COR-L47 (cell line): ENCODE data around the gene ADGRG1.

Source experiments
- DNase-seq: peaks from one replicate; lab custom pipeline; 2025; lab: John Stamatoyannopoulos, UW

ADGRG1 gene

DNA sequence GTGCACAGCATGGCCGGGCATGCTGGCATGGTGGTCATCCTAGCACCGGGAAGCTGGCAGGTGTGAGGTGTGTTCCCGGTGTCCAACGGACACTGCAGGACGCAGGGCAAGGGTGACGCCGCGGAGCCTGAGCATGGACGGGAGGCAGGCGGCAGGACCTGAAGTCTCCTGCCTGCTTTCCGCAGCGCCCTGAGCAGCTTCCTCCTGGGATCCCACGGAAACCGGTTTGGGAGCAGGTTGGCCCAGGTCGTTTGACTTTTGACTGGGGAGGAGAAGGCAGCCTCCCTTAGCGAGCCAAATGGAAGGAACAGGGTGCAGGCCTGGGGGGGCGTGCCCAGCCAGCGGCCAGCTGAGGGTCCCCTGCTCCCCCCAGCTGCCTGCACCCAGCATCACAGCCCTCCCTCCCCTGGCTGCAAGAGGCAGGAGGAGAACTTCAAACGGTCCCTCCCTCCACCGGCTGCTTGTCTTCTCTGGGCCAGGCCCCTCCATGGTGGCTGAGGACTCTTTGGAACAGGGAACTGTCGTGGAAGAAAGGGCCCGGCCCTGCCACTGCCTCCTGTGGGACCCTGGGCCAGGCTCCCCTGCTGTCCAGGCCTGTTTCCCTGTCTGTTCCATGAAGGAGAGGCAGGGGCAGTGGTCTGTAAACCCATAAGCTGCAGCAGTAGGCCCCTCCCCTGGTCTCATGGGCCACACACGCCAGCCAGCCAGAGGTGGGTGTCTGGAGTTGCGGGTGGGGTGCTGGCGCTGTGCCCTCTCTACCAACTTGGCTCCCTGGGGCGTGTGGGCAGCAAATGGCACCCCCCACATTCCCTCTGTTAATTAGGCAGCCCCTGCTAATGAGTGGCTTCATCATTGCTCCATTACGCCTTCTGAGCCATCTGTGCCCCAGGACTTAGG, 7.8 kb upstream of the ADGRG1 start:
- DNase-seq, result peak; percentile 46

DNA sequence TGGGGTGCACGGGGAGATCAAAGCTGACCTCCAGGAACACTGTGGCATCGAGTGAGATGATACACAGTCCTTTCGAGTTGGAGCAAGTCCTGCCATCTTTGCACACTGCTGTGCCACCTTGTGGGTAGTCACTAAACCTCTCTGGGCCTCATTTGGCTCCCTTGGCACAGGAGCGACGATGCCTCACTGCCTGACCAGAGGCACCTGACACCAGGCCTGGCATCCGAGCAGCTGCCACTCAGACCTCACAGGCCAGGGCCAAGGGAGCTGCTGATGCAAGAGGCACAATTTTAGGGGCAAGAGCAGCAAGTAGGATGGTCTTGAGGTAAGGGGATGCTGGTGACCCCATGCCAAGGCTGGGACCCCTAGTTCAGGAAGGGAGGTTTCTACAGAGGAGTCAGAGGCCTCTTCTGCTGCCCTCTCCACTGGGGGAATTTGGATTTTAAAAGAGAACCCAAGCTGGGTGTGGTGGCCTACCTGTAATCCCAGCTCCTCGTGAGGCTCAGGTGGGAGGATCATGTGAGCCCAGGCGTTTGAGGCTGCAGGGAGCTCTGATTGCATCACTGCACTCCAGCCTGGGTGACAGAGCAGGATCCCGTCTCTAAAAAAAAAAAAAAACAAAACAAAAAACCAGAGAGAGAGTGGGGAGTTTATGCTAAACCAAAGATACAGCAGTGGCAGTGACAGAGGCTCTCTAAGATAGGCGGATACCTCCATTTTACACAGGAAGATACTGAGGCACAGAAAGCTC, 6.7 kb upstream of the ADGRG1 start:
- DNase-seq, result no peak

DNA sequence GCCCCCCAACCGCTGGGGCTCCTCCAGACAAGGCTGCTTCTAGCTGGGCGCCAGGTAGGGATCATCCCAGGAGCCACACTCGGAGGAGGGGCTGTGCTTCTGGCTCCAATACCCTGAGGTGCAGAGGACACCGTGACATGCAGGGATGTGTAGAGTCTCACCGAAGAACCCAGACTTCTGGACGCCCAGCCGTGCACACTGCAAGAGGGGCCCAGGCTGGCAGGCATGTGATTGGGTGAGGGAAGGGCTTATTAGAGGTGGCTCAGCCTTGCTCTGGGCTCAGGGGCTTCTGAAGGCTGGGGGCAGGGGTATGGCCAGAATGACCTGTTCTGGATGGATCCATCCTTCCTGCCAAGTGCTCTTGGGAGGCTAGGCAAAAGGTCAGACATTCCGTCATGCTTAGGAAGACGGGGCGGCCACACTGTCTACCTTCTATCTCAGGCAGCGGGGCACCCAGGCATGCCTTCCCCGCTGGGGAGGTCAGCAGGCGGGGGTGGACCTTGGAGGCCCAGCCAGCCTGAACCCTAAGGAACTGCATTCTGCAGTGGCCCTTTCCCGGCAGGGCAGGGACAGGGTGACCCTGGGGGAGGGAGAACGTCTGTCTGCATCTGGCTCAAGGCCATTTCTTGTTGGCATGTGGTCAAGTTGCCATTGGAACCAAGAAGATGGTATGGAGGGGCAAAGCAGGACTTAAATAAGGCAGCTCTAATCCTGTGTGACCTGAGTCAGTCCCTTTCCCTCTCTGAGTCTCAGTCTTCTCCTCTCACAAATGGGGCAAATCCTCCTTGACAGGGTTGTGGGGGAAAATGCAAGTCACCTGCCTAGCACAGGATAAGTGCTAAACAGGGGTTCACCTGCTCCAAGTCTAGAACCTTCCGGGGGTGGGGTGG, 5.8 kb upstream of the ADGRG1 start:
- DNase-seq, result no peak

DNA sequence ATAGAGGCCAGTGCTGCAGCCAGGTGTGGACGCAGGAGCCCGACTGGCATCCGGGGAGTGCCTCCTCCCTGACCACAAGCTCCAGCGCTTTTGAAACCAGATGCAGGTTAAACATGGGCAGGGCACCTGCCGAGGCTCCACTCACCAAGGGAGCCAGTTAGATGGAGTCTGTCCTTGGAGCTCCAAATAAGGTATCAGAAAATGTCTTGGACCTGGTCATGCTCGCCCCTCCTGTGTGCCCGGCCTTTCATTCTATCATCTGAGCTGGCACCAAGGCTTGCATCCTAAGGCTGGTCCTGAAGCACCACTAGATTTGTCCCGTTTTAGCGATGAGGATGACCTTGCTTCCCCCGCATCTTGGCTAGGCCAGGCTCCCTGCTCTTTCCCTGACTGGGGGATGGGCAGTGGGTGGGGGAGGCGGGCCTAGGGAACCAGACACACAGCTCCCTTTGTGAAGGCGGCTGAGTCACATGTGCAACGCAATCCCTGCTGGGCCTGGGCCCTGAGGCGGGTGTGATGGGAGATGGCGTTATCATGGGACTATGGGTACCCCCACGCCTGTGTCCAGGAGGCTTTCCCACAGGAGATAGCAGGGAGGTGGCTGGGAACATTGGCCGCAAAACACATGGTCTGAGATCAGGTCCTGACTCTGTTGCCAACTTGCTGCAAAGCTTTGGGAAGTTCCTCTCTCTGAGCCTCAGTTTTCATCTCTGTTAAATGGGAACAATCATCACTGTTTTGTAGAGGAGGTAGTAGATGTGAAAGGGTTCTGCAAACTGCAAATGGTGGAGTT, 5.0 kb upstream of the ADGRG1 start:
- DNase-seq, result peak; percentile 8

DNA sequence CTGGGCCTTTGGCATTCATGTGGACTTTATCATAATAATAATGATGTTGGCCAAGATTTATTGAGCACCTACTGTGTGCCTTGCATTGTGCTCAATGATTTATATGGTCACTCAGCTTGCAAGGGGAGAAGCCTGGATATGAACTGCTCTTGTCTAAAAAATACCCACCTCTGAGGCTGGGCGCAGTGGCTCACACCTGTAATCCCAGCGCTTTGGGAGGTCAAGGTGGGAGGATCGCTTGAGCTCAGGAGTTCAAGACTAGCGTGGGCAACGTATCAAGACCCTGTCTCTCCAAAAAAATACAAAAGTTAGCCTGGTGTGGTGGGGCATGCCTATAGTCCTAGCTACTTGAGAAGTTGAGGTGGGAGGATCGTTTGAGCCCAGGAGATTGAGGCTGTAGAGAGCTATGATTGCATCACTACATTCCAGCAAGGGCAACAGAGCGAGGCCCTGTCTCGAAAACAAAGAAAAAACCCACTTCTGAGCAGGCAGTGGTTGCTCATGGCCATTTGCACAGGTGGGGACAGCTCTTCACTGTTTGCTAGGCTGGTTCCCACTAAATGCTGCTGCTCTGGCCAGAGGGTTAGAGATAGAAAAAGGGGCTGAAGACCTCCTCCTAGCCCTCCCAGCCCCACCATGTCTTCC, 4.3 kb upstream of the ADGRG1 start:
- DNase-seq, result no peak

DNA sequence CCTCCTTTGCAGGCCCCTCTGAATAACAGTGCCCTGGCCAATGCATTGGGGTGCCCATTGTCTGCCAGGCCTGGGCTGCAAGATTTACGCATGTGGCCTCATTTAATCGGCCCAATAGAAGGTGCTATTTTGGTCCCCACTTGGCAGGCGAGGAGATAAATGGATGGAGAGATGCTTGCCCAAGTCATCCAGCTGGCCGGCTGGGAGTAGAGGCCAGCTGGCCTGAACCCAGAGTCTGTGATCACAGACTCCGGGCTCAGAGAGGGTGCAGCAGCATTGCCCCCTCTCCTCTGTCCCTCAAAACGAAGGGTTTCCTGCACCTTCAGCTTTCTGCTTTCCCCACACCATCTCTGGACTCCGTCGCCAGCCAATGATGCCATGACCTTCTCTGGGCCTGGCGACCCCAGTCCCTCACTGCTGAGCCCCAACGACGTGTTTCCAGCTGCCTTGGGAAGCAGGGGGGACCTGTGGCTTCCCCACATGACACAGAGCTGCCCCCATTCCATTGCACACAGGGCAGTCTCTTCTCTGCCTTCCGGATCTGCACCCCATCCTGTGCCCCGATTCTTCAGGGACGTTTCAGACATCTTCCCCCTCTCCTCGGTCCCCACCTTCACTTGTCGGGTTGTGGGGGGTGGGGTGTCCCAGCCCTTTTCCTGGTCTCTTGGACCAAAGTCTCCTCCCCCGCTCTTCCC, 3.5 kb upstream of the ADGRG1 start:
- DNase-seq, result no peak

DNA sequence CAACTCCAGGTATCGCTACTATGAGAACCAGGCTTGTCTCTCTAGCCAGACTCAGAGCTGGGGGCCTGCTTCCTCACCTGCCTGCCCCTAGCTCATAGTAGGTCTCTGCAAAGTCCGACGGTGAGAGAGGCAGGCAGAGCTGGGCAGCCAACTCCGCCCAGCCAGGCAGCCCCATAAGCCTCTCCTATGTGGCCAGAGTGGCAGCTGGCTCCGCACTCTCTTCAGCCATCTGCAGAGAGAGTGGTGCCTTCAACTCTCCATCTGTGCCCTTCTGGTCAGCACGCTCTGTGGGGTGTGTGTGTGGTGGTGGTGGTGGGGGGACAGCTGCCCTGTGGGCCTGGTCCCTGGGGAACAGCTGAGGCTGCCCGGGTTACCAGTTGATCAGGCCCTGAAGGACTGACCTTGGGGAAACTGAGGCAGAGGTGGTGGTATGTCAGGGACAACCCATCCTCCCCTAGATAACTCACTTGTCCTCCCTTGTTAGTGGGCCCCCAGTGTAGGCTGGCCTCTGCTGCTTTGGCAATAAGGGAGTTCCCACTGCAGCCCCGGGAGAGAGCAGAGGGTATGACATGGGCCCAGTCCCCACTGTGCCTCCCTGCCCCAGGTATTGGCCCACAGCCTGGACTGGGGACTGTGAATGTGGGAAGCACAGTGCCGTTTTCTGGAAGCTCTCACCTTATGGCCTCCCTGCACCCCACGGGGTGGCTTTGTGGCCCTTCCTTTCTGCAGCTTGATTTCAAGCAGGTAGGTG, 1.8 kb upstream of the ADGRG1 start:
- DNase-seq, result no peak

DNA sequence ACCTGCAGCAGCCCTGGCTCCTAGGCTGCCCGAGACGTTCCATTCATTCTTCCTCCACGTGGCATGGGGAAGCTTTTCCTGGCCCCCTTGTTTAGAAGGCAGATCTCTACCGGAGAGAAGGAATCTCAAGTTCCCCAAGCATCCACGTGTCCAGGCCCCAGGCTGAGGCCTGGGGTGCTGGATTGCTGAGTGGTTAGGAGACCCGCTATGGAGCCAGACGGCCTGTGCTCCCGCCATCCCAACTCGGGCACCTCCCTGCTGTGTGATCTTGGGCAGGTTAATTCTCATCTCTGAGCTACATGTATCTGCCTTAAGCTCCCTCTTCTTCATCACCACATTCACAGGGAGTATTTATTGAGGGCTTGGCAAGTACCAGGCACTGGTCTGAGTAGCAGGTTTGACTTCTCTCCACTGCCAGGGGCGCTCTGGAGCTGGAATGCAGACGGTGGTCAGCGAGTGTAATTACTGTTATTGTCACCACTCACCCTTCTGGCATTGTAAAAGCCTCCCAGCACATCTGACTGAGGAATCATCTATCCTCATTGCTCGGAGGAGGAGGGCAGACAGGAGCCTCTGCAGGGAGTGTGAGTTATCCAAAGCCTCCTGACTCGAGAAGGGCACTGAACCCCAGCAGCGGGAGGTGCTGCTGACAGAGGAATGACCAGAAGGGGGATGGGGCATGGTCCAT, 1.1 kb upstream of the ADGRG1 start:
- DNase-seq, result no peak

DNA sequence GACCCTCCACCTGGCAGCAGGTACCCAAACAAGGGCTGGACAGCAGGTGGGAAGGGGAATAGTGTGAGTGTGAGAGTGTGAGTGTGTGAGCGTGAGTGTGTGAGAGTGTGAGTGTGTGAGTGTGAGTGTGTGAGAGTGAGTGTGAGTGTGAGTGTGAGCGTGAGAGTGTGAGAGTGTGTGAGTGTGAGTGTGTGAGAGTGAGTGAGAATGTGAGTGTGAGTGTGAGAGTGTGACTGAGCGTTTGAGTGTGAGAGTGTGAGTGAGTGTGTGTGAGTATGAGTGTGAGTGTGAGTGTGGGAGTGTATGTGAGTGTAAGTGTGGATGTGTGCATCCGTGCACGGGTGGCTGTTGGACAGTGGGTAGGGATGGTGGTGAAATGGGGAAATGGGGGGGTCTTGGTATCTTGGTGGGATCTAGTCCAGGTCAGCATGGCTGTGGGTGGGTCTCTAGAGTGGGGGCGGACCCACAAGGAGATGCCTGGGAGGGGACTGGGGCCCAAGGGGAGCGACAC, 408 bp downstream of the ADGRG1 start:
- no peak for DNase-seq

DNA sequence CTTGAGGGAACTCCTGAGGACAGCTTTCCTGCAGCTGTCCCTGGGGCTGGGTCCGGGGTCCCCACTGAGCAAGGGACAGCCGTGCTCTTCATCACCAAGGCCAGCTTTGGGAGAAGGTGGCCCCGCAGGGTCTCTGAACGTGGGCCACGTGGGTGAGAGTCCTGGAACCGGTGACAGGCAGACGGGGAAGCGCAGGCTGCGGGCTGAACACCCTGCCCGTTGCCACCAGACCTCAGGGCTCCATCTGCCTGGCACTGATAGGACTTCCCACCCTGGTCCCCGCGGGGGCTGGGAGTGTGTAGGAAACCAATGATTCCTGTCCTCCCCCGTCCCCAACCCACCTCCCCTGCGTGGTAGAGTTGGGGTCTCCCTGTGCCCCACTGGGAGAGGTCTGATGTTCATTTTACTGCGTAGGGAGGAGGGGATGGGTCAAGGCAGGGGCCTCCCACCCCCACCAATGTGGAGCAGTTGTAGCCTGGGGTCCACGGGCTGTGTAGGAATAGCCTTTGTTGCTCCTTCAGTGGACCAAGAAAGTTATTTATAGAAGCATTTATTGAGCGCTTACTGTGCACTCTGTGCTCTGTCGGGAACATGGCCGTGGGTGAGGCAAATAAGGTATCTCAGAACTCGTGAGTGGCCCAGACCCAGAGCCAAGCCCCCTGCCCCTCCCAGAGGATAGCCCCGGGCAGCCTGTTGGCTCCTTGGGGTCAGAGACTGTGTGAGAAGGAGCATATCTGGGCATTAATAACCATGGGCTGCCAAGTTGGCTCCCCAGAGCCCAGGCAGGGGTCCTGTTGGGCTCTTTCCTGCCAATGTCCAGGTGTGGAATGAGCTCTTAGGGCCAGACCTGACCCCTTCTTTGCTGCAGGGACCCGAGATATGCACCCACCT, 1.3 kb downstream of the ADGRG1 start:
- no peak for DNase-seq

DNA sequence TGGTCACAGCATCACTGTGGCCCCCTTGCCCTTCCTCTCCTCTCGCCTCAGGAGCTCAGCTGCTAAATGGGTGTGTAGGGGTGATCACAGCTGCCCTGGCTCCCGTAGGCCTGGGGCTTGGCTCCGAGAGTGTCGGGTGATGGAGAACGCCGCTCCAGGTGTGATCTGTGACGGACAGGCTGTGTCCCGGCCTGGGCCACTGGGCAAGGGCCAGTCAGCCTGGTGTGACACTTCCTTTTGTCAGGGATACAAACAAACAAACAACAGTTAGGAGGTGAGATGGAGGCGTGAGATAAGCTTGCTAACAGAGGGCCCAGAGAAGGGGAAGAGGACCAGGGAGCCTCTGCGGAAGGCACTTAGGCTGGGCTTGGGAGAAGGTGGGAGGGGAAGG, 2.0 kb downstream of the ADGRG1 start:
- DNase-seq, result no peak

DNA sequence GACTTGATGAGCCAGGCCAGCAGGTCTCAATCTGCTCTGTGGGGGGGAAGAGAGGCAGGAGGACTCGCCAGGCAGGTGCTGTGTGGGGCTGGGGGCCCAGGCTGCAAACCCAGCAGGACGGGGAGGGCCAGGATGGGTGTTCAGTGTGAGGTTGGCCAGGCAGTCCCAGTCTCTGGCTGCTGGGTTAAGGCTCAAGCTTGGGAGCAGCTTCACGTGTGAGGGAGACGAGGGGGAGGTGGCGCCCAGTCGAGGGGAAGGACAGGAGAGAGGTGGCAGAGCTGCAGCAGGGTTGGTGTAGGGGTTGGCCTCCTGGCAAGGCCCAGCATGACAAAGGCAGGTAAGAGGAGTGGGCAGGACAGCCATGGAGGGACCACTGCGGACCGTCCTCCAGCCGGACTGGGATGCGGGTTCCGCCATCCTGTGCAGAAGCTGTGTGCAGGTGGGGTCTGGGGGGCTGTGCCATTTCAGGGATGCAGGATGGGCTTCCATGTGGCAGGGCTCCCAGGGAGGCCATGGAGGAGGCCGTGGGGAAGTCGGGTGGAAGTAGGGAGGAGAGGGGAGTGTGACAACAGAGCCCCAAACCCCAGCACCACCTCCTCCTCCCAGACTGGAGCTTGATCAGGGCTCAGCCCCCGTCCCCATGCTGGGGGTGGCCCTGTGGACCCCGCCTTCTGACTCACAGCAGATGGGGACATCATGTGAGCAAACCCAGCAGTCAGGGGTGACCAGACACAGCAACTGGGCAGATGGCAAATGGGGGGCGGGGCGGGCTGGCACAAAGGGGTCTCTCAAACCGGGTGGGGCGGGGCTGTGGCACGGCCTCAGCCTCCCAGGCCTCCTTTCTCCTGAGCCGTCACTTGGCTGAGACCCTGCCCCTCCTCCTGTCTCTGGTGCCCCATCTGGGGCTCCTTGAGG, 2.8 kb downstream of the ADGRG1 start:
- no peak for DNase-seq

DNA sequence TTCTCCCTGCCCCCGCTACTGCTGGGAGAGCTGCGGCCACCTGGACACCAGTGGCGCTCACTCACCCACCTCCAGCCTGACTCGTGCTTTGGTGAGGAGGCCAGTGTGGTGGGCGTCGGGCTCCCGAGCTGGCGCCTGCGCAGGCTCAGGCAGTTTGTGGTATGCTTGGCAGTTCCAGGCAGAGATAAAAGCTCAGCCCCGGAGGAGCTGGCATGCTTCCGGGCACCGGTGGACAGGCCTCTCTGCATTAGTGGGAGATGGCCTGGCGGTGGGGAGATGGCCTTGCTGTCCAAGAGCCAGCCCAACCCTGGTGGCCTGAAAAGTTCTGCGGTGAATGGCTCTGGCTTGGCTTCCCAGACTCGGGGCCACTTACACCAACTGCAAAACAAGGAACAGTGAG, 4.1 kb downstream of the ADGRG1 start:
- DNase-seq, result no peak

DNA sequence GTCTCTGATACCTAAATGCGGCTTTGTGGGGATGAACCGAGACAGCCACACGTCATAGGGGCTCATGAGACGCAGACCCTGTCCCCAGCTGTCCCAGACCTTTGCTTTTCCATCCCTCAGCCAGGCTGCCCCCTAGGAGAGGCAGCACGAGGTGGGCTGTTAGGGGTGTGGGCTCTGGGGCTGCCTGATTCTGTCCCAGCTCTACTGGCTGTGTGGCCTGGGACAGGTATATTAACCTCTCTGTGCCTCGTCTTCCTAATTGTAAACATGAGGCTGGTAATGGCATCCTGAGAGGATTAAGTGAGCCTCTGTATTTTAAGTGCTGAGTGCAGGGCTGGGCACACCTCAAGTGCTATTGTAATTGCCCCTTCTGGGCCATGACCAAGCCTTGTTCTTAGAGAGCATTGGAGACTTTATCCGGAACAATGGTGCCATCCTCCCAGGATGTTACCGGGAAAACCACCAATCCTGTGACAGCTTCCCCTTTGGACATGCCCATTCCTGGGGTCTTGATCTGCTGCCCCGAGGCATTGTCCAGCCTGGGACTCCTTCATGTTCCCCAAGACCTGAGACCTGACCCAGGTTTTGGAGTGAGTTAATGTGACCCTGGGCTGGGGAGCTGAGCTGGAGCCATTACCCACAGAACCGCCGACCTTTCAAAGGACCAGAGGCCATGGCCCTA, 5.1 kb downstream of the ADGRG1 start:
- DNase-seq, result no peak

DNA sequence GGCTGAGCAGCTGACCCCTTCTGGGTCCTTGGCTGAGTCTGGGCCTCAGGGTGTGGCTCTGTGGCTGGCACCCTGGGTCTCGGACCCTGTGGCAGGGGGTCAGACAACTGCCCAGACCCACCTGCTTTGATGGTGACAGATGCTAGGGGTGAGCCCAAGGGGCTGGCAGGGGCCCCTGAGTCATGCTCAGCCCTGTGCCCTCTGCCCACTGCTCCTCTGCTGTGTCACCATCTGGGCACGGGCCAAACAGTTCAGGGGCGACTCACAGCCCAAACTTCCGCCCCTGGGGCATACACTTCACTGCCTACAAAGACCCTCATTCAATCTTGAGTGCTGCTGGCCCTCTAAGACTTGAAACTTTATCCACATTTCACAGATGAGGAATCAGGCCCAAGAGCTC, 5.7 kb downstream of the ADGRG1 start:
- DNase-seq, result no peak
